NCI-H1694 (cell line): ENCODE results near the gene KRT75.
"Not testable (repeated sequence)": the region's sequence is repeated elsewhere in the genome, so short reads cannot be mapped to it uniquely, and the experiment has no call there.

ENCODE experiments used
- DNase-seq: peaks from one replicate; lab custom pipeline; 2025; lab: John Stamatoyannopoulos, UW

The KRT75 gene

DNA sequence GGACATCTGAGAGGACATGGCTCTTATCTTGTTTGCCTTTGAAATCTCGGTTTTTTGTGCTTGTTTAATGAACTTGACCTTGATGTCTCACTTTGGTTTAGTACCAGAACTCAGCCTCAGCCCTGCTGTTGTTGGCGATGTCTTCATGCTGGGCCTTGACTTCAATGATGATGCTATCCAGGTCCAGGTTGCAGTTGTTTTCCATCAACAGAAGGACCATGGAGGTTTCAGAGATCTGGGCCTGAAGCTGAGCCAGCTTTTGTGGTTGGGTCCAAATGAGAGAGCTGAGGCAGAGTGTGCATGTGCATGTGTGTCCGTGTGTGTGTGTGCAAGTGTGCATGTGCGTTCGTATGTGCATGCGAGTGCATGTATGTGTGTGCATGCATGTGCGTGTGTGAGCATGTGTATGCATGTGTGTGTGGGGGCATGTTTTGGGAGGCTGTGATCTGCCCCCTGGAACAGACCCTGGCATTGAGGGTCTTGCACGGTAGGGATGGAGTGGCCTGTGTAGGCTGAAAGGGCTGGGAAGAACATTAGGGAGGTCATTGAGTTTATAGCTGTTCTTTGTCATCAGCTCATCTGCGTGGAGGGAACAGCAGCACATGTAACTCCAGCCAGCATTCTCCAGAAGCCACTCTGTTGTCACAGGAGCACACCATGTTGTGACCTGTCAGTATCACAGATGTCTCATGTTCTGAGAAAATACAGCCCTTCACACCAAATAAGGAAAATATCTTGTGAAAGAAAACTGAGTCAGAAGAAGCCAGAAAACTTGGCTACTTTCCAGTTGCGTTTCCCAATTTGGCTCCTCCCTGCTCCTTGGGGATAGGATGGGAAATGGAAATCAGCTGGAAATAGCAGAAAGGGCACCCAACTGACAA lies 18.1 kb downstream of the KRT75 start:
- DNase-seq, result no peak

GRCh38 chr12:52414936-52415335 lies 19.2 kb downstream of the KRT75 start:
- no peak for DNase-seq

- DNase-seq, result no peak
These were observed 20.3 kb downstream of the KRT75 start for GRCh38 chr12:52413782-52414345.

- no peak for DNase-seq
These were observed 21.0 kb downstream of the KRT75 start for GRCh38 chr12:52413202-52413601.

DNA sequence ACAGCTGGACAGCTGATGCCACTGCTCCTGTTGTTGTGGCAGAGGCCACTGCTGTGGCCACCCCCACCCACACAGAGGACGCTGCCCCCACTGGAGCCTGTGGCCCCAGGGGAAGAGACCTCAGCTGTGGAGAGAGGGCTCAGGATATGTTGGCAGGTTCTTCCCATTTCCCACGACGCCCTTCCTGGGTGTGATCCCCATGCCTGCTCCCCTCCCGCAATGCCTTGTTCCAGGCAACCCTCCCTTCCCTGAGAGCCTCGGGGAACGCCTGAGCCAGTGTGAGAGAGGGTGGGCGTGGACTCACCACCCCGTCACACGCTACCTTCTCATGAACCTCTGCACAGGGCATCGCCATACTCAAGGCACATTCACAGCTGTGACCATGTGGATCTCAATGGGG lies 22.4 kb downstream of the KRT75 start:
- no peak for DNase-seq

DNA sequence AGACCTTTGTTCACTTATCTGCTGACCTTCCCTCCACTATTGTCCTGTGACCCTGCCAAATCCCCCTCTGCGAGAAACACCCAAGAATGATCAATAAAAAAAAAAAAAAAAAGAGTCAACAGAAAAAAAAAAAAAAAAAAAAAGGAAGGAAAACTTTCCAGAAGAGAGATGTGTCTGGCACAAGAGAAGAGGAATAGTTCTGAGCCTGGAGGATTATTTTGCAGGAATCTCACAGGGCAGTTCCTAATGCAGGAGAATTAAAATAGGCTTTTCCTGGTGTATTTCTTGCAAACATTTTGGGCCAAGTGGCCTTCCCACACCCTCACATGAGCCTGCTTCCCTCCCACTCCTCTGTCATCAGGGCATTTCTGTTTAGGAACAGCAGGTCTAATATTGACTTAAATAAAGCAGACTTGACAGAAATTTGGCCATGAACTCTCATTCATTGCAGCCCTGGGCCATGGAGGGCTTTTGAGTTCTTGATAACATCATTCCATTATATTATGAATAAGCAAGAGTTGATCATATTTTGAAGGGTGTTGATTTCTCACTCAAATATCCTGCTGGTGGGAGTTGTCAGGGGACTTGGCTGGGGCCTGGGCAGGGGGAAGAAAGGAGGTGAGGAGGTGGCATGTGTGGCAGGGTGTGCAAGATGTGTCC lies 23.5 kb downstream of the KRT75 start:
- not testable (repeated sequence) for DNase-seq

GRCh38 chr12:52407918-52408317 lies 26.3 kb downstream of the KRT75 start:
- DNase-seq, result no peak

- DNase-seq, result no peak
These were observed 28.2 kb downstream of the KRT75 start, which contains the start of gene KRT82 for GRCh38 chr12:52405922-52406385. Gene KRT82, minus strand, starts transcription at chr12:52406335. Its CDS starts 58 bp downstream, at chr12:52406277.

DNA sequence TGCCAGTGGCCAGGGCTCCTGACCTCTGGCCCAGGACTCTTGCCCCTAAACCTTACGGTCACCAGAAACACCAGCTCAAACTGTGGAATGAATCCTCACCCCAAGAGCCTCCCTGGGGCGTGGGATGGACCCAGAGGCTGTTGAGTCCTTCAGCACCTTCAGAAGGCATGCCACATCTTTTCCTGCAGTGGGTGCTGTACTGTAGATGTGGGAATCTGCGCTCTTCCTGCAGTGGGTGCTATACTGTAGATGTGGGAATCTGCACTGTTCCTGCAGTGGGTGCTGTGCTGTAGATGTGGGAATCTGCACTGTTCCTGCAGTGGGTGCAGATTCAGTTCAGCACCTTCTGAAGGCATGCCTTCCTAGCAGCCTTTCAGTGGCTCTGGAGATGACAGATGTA lies 29.2 kb downstream of the KRT75 start:
- DNase-seq, result no peak

DNA sequence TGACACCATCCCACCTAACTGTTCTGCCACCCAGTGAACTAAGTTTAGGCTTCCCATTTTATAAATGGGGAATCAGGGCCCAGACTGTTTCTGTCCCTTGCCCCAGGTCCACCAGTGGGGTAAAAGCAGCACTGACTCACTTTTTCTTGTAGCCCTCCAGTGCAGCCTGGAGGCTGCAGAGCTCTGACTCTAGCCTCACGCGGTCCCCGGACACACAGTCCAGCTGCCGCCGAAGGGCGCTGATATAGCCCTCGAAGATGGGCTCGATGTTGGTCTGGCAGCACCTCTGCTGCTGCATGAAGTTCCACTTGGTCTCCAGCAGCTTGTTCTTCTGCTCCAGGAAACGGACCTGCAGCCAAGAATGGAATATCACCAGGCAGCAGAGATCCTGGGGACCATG lies 30.6 kb downstream of the KRT75 start:
- no peak for DNase-seq

DNA sequence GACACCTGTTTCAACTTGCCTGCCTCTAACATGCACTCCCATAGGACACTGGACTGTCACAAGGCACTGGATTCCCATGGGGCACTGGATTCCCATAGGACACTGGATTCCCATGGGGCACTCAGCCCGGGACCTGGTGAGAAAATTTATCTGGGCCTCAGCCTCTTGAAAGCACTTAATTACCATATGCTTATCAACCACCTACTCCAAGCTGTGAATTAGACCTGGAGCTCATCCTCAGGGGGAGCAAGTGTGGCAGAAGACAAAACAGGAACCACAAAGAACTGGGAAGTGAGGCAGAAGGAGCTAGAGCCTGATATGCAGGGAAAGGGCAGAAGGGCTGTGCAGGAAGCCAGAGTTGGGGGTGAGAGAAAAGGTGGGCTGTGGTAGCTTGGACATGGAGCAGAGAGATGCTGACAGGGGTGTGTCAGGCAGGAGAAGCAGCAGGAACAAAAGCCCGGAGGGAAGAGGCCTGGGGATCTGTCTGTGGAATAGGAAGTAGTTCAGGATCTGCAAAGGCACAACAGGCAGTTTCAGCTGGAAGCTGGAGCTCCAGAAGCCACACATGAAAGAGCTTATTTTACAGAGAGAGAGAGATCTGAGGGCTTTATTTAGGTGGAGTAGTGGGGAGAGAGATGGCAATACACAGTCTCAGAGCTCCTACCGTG lies 31.2 kb downstream of the KRT75 start:
- no peak for DNase-seq

DNA sequence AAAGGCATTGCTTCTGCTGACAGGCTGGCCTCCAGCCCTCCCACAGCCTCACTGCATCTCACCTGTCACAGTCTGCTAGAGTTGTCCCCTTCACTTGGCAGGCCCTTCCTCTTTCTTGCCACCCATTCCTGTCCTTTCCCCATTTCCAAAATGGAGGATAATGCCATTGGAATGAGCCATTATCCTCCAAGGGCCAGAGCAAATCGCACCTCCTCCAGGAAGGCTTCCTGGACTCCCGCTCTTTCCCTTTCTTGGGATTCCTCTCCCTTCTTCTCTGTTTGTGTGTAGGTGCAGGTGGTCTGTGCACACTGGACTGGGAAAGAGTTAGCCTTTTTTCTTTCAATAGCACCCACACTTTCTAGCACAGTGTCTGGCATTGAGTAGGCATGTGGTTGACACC lies 31.8 kb downstream of the KRT75 start:
- DNase-seq, result no peak

GRCh38 chr12:52401926-52402325 lies 32.2 kb downstream of the KRT75 start:
- no peak for DNase-seq

GRCh38 chr12:52401526-52401925 lies 32.6 kb downstream of the KRT75 start:
- DNase-seq, result no peak

DNA sequence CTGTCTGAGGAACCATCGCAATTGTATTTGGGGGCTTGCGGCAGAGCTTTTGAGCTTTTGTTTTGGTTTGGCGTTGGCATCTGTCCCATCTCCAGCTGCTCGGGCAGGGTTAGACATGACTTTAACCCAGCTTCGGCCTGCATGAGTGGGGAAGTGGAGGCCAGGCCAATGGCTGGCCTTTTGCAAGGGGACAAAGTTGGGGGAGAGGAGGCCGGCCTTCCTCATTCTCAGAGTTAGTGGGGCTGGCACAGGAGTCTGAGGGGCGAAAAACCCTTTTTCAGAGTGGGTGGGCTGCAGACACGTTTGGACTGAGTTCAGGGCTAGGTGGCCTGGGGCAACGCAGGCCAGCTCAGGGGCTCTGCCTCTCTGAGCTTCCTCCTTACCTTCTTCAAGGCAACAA lies 33.3 kb downstream of the KRT75 start:
- DNase-seq, result no peak

GRCh38 chr12:52399756-52400155 lies 34.4 kb downstream of the KRT75 start:
- no peak for DNase-seq

DNA sequence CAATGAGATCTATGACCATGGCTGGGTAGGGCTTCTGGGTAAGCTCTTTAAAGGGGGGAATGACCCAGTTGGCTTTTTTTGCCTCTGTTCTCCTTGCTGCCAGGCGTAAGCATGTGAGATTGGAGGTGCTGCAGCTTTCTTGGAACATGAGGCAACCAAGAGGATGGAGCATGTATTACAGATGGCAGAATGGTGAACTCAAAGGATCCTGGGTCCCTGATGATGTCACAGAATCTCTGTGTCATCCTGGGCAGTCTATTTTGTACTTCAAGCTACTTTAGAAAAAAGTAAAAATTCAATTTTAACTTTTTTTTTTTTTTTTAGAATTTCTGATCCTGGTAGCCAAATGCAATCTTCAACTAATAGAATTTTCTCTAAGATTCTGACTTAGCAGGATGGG lies 36.0 kb downstream of the KRT75 start:
- DNase-seq, result no peak

DNA sequence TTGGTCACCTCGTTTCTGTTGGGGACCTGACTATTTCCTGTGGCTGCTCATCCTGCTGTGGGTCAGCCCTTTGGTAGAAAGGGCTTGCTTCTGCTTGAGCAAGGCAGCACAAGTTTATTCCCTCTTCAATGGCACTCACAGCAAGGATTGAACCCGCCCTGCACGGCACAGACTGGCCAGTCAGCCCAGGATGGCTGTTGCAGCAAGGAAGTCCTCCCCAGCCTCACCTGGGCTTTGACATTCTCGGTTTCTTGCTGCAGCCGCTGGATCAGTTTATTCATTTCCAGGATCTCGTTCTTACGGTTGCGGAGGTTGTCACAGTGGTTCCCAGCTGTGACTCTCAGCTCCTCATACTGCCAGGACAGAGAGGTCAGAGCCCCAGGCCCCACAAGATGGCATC lies 37.5 kb downstream of the KRT75 start:
- DNase-seq, result no peak

DNA sequence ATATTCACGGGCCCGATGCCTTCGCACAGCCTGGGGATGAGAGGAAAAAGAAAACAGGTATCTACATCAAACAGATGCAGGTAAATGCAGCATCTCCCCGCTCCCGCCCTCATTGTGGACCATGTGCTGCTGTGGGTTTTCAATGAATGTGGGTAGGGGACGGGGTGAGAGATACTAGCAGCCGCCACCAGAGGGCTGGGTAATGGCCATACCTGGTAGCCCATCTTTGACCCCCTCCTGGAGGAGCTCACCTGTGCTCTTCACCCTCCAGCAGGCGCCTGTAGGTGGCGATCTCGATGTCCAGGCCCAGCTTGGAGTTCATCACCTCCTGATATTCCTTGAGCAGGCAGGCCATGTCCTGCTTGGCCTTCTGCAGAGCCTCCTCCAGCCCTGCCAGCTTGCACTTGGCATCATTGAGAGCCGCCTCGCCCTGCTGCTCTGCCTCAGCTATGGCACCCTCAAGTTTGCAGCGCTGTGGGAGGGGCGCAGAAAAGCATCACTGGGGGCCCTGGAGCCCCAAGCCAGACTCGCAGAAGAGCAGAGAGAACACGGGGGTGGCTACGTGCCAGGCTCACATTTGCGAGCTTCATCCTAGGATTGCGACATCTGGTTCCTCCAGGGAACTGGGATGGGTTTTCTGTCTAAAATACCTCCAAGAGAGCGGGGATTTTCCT lies 38.3 kb downstream of the KRT75 start:
- peak; percentile 10 for DNase-seq

DNA sequence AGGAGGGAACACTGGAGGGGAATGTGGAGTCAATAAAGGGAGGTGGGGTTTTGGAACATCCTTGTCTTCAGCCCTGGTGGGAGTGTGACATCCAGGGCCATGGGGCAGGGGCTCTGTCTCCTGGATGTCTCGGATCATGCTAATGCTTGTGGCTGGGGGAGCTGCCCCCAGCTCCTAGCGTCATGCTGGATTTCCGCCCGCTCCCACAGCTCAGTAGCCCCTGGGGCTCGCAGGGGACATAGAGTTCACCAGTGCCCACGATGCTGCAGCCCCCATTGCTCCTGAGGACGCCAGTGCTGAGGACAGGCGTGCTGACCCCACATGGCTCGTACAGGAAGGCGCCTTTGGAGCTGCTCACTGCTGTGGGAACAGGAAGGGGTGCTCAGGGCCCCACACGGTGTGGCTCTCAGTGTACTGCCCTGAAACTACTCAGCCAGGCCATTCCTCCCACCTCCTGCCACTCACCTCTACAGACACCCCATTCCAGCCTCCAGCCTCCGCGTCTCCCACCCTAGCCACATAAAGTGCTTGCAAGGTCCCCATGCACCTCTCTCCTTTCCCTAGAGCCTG lies 39.2 kb downstream of the KRT75 start:
- DNase-seq, result no peak

DNA sequence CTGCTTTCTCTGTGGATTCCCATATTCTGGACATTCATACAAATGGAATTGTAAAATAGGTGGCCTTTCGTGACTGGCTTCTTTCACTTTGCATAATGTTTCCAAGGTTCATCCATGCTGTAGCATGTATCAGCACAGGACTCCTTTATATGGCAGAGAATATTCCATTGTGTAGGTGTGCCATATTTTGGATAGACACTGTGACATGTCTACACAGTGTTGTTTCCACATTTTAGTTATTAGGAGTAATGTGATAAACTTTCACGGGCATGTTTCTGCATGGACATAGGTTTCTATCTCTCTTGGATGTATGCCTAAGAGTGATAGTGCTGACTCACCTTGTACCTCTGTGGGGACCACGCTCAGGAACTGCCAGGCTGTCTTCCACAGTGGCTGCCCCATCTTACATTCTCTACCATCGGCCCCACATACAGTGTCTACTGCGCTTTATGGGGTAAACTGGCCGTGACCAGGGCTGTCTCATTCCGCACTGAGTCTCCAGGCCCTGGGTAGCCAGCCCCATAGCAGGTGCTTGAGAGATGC lies 41.6 kb downstream of the KRT75 start:
- DNase-seq, result no peak
